HepG2 (cell line): ENCODE results near the gene TWNK. TPM values are rescaled to one million over a fixed set of nuclear protein-coding genes. Genes with fewer than 3 reads are reported as not detected.
A peak's percentile ranks its signal among the peaks of the same experiment; 100 is the strongest.

Experiments
- HNF4G ChIP-seq, 2 experiments: sonication (generic) in 1 of 2; formaldehyde crosslinking in 1 of 2; IDR thresholded peaks; 2 replicates each; pipeline versions ENCODE4 v1.4.0 to v1.6.1; 2011 to 2020; ENCODE audit warnings: borderline replicate concordance in 2 of 2, low read depth in 2 of 2, mild to moderate bottlenecking in 2 of 2, low read length in 1 of 2, missing genetic modification reagents in 1 of 2, moderate library complexity in 1 of 2
- MTF2 ChIP-seq: sonication (generic); formaldehyde crosslinking; IDR thresholded peaks from 2 replicates; pipeline ENCODE4 v1.5.0; 2020; ENCODE audit warnings: missing genetic modification reagents, borderline replicate concordance
- NFKBIZ ChIP-seq: IDR thresholded peaks from 2 replicates; pipeline ENCODE4 v1.6.1; 2018; ENCODE audit warnings: missing genetic modification reagents, missing compliant biosample characterization
- RNF2 ChIP-seq: fragments of 450-650 bp; conservative IDR thresholded peaks from 2 replicates; pipeline ENCODE4 v1.6.1; 2016; ENCODE audit warnings: low read depth
- SIX1 ChIP-seq: sonication (generic); formaldehyde crosslinking; IDR thresholded peaks from 2 replicates; pipeline ENCODE4 v1.4.0; 2020; ENCODE audit warnings: missing genetic modification reagents, borderline replicate concordance
- ZNF337 ChIP-seq: sonication (generic); formaldehyde crosslinking; IDR thresholded peaks from 2 replicates; pipeline ENCODE4 v1.5.1; 2020; ENCODE audit warnings: missing genetic modification reagents, low read depth, mild to moderate bottlenecking, borderline replicate concordance
- ZNF33A ChIP-seq: sonication (generic); formaldehyde crosslinking; IDR thresholded peaks from 2 replicates; pipeline ENCODE4 v1.5.1; 2020; ENCODE audit warnings: missing genetic modification reagents, mild to moderate bottlenecking, moderate library complexity, borderline replicate concordance
- polyA plus RNA-seq, 8 experiments: library from polyadenylated mRNA; depleted of rRNA in 3 of 8; stranded (reverse) in 7 of 8; unstranded in 1 of 8; fragments of >200 nt; fragmentation: Illumina TruSeq in 4 of 8; extraction: Trizol in 4 of 8; gene quantifications; 2 replicates each; pipeline versions ENCODE4 v1.2.1 to v1.2.3, GENCODE V29; 2011 to 2016; ENCODE audit warnings: low read depth in 4 of 8, missing spikeins in 1 of 8, mixed read lengths in 1 of 8; ENCODE audit not compliant: insufficient read depth in 1 of 8
- total RNA-seq, 5 experiments: library from RNA; depleted of rRNA; stranded (reverse); fragments of >200 nt; fragmentation: Illumina TruSeq; extraction: Trizol; gene quantifications; 2 replicates each; pipeline ENCODE4 v1.2.3, GENCODE V29; 2016; ENCODE audit warnings: low read depth in 1 of 5
- TF ChIP-seq, protein P1 (sequence below), 2 experiments: sonication (generic) in 1 of 2; formaldehyde crosslinking in 1 of 2; IDR thresholded peaks; 2 replicates each; pipeline versions ENCODE4 v1.4.0 to v1.6.1; 2018 to 2020; ENCODE audit warnings: missing genetic modification reagents in 2 of 2, borderline replicate concordance in 1 of 2, low read depth in 1 of 2, mild to moderate bottlenecking in 1 of 2, missing biosample characterization in 1 of 2
- TF ChIP-seq, protein P2 (sequence below): sonication (generic); formaldehyde crosslinking; IDR thresholded peaks from 2 replicates; pipeline ENCODE4 v1.4.0; 2020; ENCODE audit warnings: missing genetic modification reagents, borderline replicate concordance
- TF ChIP-seq, protein P3 (sequence below): sonication (generic); formaldehyde crosslinking; IDR thresholded peaks from 2 replicates; pipeline ENCODE4 v1.5.0; 2020; ENCODE audit warnings: mild to moderate bottlenecking, missing genetic modification reagents
- TF ChIP-seq, protein P4 (sequence below), 2 experiments: sonication (generic) in 1 of 2; formaldehyde crosslinking in 1 of 2; IDR thresholded peaks; 2 replicates each; pipeline versions ENCODE4 v1.4.0 to v1.6.1; 2016 to 2020; ENCODE audit warnings: borderline replicate concordance in 1 of 2, low read depth in 1 of 2, mild to moderate bottlenecking in 1 of 2, missing genetic modification reagents in 1 of 2

The TWNK gene
- total and polyA plus RNA-seq, 2 of the 13 experiments (the other 11 are each of a cell fraction or from before 2014, with no cell fraction given) = 10.7 to 16.5 TPM

DNA sequence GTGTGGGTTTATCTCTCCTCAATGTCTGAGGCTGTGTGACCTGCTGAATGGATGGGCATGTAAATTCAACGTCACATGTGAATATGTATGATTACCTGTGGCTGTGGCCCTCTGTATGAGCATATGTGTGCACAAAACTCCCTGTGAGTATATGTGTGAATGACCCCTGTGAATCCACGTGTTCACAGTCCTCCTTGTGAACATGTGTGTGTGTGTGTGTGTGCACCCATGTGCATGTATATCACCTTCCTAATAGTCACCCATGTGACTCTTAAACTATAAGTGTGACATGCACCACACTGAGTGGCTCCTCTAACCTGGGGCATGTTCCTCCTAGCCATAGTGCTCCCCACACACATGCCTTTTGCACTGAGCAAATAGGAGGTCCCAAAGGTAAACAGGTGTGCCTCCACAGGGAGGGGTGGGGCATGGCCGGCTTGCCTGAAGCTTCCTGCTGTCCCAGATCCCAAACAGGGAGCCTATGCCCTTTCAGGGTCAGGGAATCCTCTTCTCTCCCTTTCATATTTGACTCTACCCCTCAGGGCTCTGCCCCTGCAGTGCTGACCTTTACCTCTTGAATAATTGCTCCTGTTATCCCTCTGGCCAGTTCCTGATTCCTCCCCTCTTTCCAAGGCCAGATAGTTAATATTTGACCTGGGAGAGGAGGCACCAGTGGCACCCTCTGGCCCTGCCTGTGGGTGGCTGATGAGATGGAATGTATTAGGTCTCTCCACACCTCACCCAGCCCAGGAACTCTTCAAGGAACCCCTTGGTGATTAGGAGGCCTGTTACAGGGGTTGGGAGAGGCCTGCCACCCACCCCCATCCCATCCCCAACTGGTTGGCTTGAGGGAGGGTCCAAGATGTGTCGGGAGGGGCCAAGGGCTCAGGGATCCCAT is 16.2 kb upstream of the TWNK start (continued):
- TF ChIP-seq HNF4G (IDR thresholded peaks at IDR 0.05; ENCODE audit: borderline replicate concordance, low read depth, low read length) = peak; percentile 91
- TF ChIP-seq HNF4G (CRISPR knock-in tag; IDR thresholded peaks at IDR 0.05; ENCODE audit: borderline replicate concordance, low read depth) = peak; percentile 79; the same call in 1 of the 2 replicates
- peak; percentile 83; the same call in 1 of the 2 replicates for TF ChIP-seq NFKBIZ
- TF ChIP-seq, protein P1, sequence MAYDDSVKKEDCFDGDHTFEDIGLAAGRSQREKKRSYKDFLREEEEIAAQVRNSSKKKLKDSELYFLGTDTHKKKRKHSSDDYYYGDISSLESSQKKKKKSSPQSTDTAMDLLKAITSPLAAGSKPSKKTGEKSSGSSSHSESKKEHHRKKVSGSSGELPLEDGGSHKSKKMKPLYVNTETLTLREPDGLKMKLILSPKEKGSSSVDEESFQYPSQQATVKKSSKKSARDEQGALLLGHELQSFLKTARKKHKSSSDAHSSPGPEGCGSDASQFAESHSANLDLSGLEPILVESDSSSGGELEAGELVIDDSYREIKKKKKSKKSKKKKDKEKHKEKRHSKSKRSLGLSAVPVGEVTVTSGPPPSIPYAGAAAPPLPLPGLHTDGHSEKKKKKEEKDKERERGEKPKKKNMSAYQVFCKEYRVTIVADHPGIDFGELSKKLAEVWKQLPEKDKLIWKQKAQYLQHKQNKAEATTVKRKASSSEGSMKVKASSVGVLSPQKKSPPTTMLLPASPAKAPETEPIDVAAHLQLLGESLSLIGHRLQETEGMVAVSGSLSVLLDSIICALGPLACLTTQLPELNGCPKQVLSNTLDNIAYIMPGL (CRISPR knock-in tag; IDR thresholded peaks at IDR 0.05; ENCODE audit: borderline replicate concordance in 1 of 2, low read depth in 1 of 2) = peak in 1 of 2 experiments; percentile 89; a peak in 2 of 4 replicates
- TF ChIP-seq ZNF33A (CRISPR knock-in tag) = no peak
- TF ChIP-seq, protein P2, sequence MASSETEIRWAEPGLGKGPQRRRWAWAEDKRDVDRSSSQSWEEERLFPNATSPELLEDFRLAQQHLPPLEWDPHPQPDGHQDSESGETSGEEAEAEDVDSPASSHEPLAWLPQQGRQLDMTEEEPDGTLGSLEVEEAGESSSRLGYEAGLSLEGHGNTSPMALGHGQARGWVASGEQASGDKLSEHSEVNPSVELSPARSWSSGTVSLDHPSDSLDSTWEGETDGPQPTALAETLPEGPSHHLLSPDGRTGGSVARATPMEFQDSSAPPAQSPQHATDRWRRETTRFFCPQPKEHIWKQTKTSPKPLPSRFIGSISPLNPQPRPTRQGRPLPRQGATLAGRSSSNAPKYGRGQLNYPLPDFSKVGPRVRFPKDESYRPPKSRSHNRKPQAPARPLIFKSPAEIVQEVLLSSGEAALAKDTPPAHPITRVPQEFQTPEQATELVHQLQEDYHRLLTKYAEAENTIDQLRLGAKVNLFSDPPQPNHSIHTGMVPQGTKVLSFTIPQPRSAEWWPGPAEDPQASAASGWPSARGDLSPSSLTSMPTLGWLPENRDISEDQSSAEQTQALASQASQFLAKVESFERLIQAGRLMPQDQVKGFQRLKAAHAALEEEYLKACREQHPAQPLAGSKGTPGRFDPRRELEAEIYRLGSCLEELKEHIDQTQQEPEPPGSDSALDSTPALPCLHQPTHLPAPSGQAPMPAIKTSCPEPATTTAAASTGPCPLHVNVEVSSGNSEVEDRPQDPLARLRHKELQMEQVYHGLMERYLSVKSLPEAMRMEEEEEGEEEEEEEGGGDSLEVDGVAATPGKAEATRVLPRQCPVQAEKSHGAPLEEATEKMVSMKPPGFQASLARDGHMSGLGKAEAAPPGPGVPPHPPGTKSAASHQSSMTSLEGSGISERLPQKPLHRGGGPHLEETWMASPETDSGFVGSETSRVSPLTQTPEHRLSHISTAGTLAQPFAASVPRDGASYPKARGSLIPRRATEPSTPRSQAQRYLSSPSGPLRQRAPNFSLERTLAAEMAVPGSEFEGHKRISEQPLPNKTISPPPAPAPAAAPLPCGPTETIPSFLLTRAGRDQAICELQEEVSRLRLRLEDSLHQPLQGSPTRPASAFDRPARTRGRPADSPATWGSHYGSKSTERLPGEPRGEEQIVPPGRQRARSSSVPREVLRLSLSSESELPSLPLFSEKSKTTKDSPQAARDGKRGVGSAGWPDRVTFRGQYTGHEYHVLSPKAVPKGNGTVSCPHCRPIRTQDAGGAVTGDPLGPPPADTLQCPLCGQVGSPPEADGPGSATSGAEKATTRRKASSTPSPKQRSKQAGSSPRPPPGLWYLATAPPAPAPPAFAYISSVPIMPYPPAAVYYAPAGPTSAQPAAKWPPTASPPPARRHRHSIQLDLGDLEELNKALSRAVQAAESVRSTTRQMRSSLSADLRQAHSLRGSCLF (CRISPR knock-in tag) = no peak
- TF ChIP-seq, protein P3, sequence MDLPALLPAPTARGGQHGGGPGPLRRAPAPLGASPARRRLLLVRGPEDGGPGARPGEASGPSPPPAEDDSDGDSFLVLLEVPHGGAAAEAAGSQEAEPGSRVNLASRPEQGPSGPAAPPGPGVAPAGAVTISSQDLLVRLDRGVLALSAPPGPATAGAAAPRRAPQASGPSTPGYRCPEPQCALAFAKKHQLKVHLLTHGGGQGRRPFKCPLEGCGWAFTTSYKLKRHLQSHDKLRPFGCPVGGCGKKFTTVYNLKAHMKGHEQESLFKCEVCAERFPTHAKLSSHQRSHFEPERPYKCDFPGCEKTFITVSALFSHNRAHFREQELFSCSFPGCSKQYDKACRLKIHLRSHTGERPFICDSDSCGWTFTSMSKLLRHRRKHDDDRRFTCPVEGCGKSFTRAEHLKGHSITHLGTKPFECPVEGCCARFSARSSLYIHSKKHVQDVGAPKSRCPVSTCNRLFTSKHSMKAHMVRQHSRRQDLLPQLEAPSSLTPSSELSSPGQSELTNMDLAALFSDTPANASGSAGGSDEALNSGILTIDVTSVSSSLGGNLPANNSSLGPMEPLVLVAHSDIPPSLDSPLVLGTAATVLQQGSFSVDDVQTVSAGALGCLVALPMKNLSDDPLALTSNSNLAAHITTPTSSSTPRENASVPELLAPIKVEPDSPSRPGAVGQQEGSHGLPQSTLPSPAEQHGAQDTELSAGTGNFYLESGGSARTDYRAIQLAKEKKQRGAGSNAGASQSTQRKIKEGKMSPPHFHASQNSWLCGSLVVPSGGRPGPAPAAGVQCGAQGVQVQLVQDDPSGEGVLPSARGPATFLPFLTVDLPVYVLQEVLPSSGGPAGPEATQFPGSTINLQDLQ = peak; percentile 67; the same call in 1 of the 2 replicates
- TF ChIP-seq, protein P4, sequence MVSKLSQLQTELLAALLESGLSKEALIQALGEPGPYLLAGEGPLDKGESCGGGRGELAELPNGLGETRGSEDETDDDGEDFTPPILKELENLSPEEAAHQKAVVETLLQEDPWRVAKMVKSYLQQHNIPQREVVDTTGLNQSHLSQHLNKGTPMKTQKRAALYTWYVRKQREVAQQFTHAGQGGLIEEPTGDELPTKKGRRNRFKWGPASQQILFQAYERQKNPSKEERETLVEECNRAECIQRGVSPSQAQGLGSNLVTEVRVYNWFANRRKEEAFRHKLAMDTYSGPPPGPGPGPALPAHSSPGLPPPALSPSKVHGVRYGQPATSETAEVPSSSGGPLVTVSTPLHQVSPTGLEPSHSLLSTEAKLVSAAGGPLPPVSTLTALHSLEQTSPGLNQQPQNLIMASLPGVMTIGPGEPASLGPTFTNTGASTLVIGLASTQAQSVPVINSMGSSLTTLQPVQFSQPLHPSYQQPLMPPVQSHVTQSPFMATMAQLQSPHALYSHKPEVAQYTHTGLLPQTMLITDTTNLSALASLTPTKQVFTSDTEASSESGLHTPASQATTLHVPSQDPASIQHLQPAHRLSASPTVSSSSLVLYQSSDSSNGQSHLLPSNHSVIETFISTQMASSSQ (IDR thresholded peaks at IDR 0.05; ENCODE audit: low read depth) = peak; percentile 97
- TF ChIP-seq, protein P4 (CRISPR knock-in tag; IDR thresholded peaks at IDR 0.05; ENCODE audit: borderline replicate concordance) = peak; percentile 98
- TF ChIP-seq MTF2 (CRISPR knock-in tag) = no peak
- TF ChIP-seq ZNF337 (CRISPR knock-in tag) = 0 out of 2 replicates have a peak, but pooled peaks have one; percentile 41
- peak; percentile 59; the same call in 1 of the 2 replicates for TF ChIP-seq SIX1 (CRISPR knock-in tag)
- TF ChIP-seq RNF2 = no peak
